SH-SY5Y (cell line): ENCODE measurements around the gene EFCAB14.

ENCODE experiments used
- GATA2 ChIP-seq: IDR thresholded peaks from 2 replicates; pipeline ENCODE4 v1.6.1; 2011; ENCODE audit warnings: mild to moderate bottlenecking, low read depth, low read length
- GATA3 ChIP-seq: IDR thresholded peaks from 2 replicates; pipeline ENCODE4 v1.6.1; 2011; ENCODE audit warnings: low read depth, mild to moderate bottlenecking, low read length, moderate library complexity

Gene EFCAB14

GRCh38 chr1:46691997-46692790 lies 26.7 kb downstream of the EFCAB14 start:
- TF ChIP-seq GATA3 (no peak), GATA2 (no peak)

- TF ChIP-seq GATA2 (no peak), GATA3 (no peak)
Observed at GRCh38 chr1:46690931-46691421, 27.9 kb downstream of the EFCAB14 start.

GRCh38 chr1:46689897-46690296 lies 29.0 kb downstream of the EFCAB14 start:
- no peak for TF ChIP-seq GATA2
- TF ChIP-seq GATA3: no peak

GRCh38 chr1:46689356-46689755 lies 29.6 kb downstream of the EFCAB14 start:
- TF ChIP-seq GATA2 (no peak), GATA3 (no peak)

- TF ChIP-seq GATA3 (no peak), GATA2 (no peak)
Observed at GRCh38 chr1:46687921-46688509, 30.9 kb downstream of the EFCAB14 start.

GRCh38 chr1:46687093-46687659 lies 31.7 kb downstream of the EFCAB14 start:
- TF ChIP-seq GATA3 (no peak), GATA2 (no peak)

GRCh38 chr1:46686255-46686654 lies 32.7 kb downstream of the EFCAB14 start:
- TF ChIP-seq GATA3: no peak
- no peak for TF ChIP-seq GATA2

- TF ChIP-seq GATA2 (no peak), GATA3 (no peak)
Observed at GRCh38 chr1:46684670-46685069, 34.2 kb downstream of the EFCAB14 start.

- TF ChIP-seq GATA2 (no peak), GATA3 (no peak)
Observed at GRCh38 chr1:46682064-46682463, 36.9 kb downstream of the EFCAB14 start.

- no peak for TF ChIP-seq GATA3
- TF ChIP-seq GATA2: no peak
Observed at GRCh38 chr1:46681333-46682034, 37.4 kb downstream of the EFCAB14 start.

- TF ChIP-seq GATA2 (no peak), GATA3 (no peak)
Observed at GRCh38 chr1:46679789-46680573, 38.9 kb downstream of the EFCAB14 start.

- TF ChIP-seq GATA3 (no peak), GATA2 (no peak)
Observed at GRCh38 chr1:46677339-46677738, 41.6 kb downstream of the EFCAB14 start.

GRCh38 chr1:46676531-46676930 lies 42.4 kb downstream of the EFCAB14 start:
- no peak for TF ChIP-seq GATA3
- TF ChIP-seq GATA2: no peak

GRCh38 chr1:46675549-46676314 lies 43.2 kb downstream of the EFCAB14 start:
- TF ChIP-seq GATA2 (no peak), GATA3 (no peak)

GRCh38 chr1:46673749-46674182 lies 45.1 kb downstream of the EFCAB14 start:
- TF ChIP-seq GATA3: no peak
- no peak for TF ChIP-seq GATA2
